IMR-90 (cell line): ENCODE data around the gene KLHL3. TPM values are rescaled to one million over a fixed set of nuclear protein-coding genes. Genes with fewer than 3 reads are reported as not detected.

Source experiments
- ATAC-seq: fragments of 200-7000 bp; cut with Tn5 transposase; 2 replicates; pipeline ENCODE4 v1.9.1; 2020; ENCODE audit warnings: low read depth, mild to moderate bottlenecking, moderate library complexity
- BruUV-seq: library from RNA; stranded (reverse); fragments of 400-500 nt; replicated peaks from 2 replicates; lab custom pipeline; 2021; lab: Mats Ljungman, UMichigan
- CTCF ChIA-PET: fragments of 300-600 bp; formaldehyde crosslinking; extraction: SDS; loops from one replicate; lab custom pipeline; 2021; ENCODE audit warnings: antibody characterized with exemption; lab: Yijun Ruan, JAX
- POLR2A ChIA-PET: fragments of 300-600 bp; sonication (Branson Sonifier 250); formaldehyde crosslinking; loops from one replicate; lab custom pipeline; 2022; ENCODE audit warnings: antibody characterized with exemption; ENCODE audit not compliant: unreplicated experiment; lab: Charles Lee
- DNase-seq: peaks from one replicate; pipeline ENCODE4 v3.0.0; 2013
- H2AFZ ChIP-seq: replicated peaks from 2 replicates; pipeline ENCODE3; 2013; ENCODE audit warnings: low read length, mild to moderate bottlenecking; ENCODE audit not compliant: poor library complexity
- H2AK5ac ChIP-seq: 2 replicates; pipeline ENCODE4 v1.6.1; 2013; ENCODE audit warnings: low read depth, low read length, inconsistent platforms
- H2AK9ac ChIP-seq: replicated peaks from 2 replicates; pipeline ENCODE3; 2013; ENCODE audit warnings: mild to moderate bottlenecking, low read depth, low read length, moderate library complexity; ENCODE audit not compliant: poor library complexity
- H2BK120ac ChIP-seq: 2 replicates; pipeline ENCODE4 v1.6.1; 2013; ENCODE audit warnings: low read depth, low read length, inconsistent platforms
- H2BK15ac ChIP-seq: 3 replicates; pipeline ENCODE4 v1.6.1; 2013; ENCODE audit warnings: low read depth, low read length, inconsistent platforms
- H2BK20ac ChIP-seq: 2 replicates; pipeline ENCODE4 v1.6.1; 2013; ENCODE audit warnings: low read depth, mild to moderate bottlenecking, inconsistent platforms, low read length, moderate library complexity
- H2BK5ac ChIP-seq: 2 replicates; pipeline ENCODE4 v1.6.1; 2013; ENCODE audit warnings: mild to moderate bottlenecking, low read depth, low read length, inconsistent platforms; ENCODE audit not compliant: poor library complexity, severe bottlenecking
- H3K14ac ChIP-seq: replicated peaks from 2 replicates; pipeline ENCODE4 v1.6.1; 2013; ENCODE audit warnings: low read depth, low read length, inconsistent platforms
- H3K18ac ChIP-seq: 2 replicates; pipeline ENCODE4 v1.6.1; 2013; ENCODE audit warnings: low read depth, low read length, control low read depth
- H3K23ac ChIP-seq: 2 replicates; pipeline ENCODE4 v1.6.1; 2013; ENCODE audit warnings: low read depth, low read length, inconsistent platforms
- H3K27ac ChIP-seq: 2 replicates; pipeline ENCODE4 v1.5.1; 2013; ENCODE audit warnings: mild to moderate bottlenecking, control low read depth, low read length; ENCODE audit not compliant: insufficient read depth
- H3K27me3 ChIP-seq: 2 replicates; pipeline ENCODE4 v1.6.1; 2013; ENCODE audit warnings: low read length; ENCODE audit not compliant: control insufficient read depth, insufficient read depth
- H3K36me3 ChIP-seq: 2 replicates; pipeline ENCODE4 v1.6.1; 2013; ENCODE audit warnings: low read length, mixed read lengths; ENCODE audit not compliant: control insufficient read depth, insufficient read depth
- H3K4ac ChIP-seq: 2 replicates; pipeline ENCODE4 v1.6.1; 2013; ENCODE audit warnings: low read depth, low read length, inconsistent platforms
- H3K4me1 ChIP-seq: 2 replicates; pipeline ENCODE4 v1.6.1; 2013; ENCODE audit warnings: low read length, mixed read lengths; ENCODE audit not compliant: control insufficient read depth, insufficient read depth
- H3K4me2 ChIP-seq: 2 replicates; pipeline ENCODE4 v1.6.1; 2013; ENCODE audit warnings: low read depth, mild to moderate bottlenecking, control low read depth, low read length, moderate library complexity
- H3K4me3 ChIP-seq: 2 replicates; pipeline ENCODE4 v1.5.1; 2013; ENCODE audit warnings: low read depth, mild to moderate bottlenecking, control low read depth, low read length, moderate library complexity; ENCODE audit not compliant: insufficient read depth
- H3K56ac ChIP-seq: 2 replicates; pipeline ENCODE4 v1.6.1; 2013; ENCODE audit warnings: low read length, inconsistent platforms; ENCODE audit not compliant: insufficient read depth; ENCODE audit errors: extremely low read depth
- H3K79me1 ChIP-seq, 2 experiments: 2 replicates each; pipeline ENCODE4 v1.6.1; 2013; ENCODE audit warnings: low read length in 2 of 2, inconsistent platforms in 1 of 2, low read depth in 1 of 2
- H3K9ac ChIP-seq: 2 replicates; pipeline ENCODE4 v1.6.1; 2013; ENCODE audit warnings: low read depth, low read length, control low read depth
- H3K9me1 ChIP-seq: 2 replicates; pipeline ENCODE4 v1.6.1; 2013; ENCODE audit warnings: low read length, inconsistent platforms; ENCODE audit not compliant: insufficient read depth
- H3K9me3 ChIP-seq: 2 replicates; pipeline ENCODE4 v1.6.1; 2013; ENCODE audit warnings: low read length; ENCODE audit not compliant: control insufficient read depth, insufficient read depth
- H4K20me1 ChIP-seq: 2 replicates; pipeline ENCODE4 v1.6.1; 2013; ENCODE audit warnings: low read length, inconsistent platforms; ENCODE audit not compliant: insufficient read depth
- H4K5ac ChIP-seq: 2 replicates; pipeline ENCODE4 v1.6.1; 2013; ENCODE audit warnings: mild to moderate bottlenecking, low read depth, low read length, control low read depth
- H4K8ac ChIP-seq, 2 experiments: 2 replicates each; pipeline ENCODE4 v1.6.1; 2013; ENCODE audit warnings: low read depth in 2 of 2, low read length in 2 of 2, control low read depth in 1 of 2, inconsistent platforms in 1 of 2
- H4K91ac ChIP-seq: 2 replicates; pipeline ENCODE4 v1.6.1; 2013; ENCODE audit warnings: low read depth, low read length, inconsistent platforms; ENCODE audit not compliant: insufficient read depth
- BHLHE40 ChIP-seq: fragments of 150-350 bp; IDR thresholded peaks from 2 replicates; pipeline ENCODE4 v1.6.1; 2016; ENCODE audit warnings: mild to moderate bottlenecking, low read depth, low read length
- CHD1 ChIP-seq: IDR thresholded peaks from 2 replicates; pipeline ENCODE4 v1.6.1; 2012; ENCODE audit warnings: low read depth, low read length, improper control_type of control experiment
- FOS ChIP-seq: fragments of 150-350 bp; IDR thresholded peaks from 2 replicates; pipeline ENCODE4 v1.6.1; 2016; ENCODE audit warnings: low read depth, low read length
- MAFK ChIP-seq: IDR thresholded peaks from 2 replicates; pipeline ENCODE4 v1.6.1; 2012; ENCODE audit warnings: low read depth, low read length, improper control_type of control experiment
- MAZ ChIP-seq: IDR thresholded peaks from 2 replicates; pipeline ENCODE4 v1.6.1; 2012; ENCODE audit warnings: low read depth, mild to moderate bottlenecking, low read length, improper control_type of control experiment, moderate library complexity, borderline replicate concordance
- POLR2A ChIP-seq: IDR thresholded peaks from 2 replicates; pipeline ENCODE4 v1.6.1; 2012; ENCODE audit warnings: mild to moderate bottlenecking, low read depth, low read length
- RAD21 ChIP-seq: IDR thresholded peaks from 2 replicates; pipeline ENCODE4 v1.6.1; 2012; ENCODE audit warnings: low read length, improper control_type of control experiment
- RCOR1 ChIP-seq: IDR thresholded peaks from 2 replicates; pipeline ENCODE4 v1.6.1; 2012; ENCODE audit warnings: mild to moderate bottlenecking, low read length, improper control_type of control experiment; ENCODE audit not compliant: insufficient replicate concordance
- dilution Hi-C: fragments of 300-500 bp; cut with HindIII; formaldehyde crosslinking; loops from one replicate; pipeline ENCODE4 v1.14.3; 2018; ENCODE audit warnings: low sequenced_read_pairs; ENCODE audit not compliant: unreplicated experiment
- in situ Hi-C: fragments of 300-500 bp; cut with MboI; formaldehyde crosslinking; loops from 3 replicates; pipeline ENCODE4 v1.14.3; 2019; ENCODE audit warnings: low sequenced_read_pairs, inconsistent platforms, mixed read lengths
- intact Hi-C: fragments of 100-400 bp; cut with micrococcal nuclease; formaldehyde crosslinking; loops from 2 replicates; pipeline ENCODE4 v1.10.0; 2022
- polyA plus RNA-seq, 3 experiments: library from polyadenylated mRNA; depleted of rRNA; stranded (reverse); fragments of >200 nt; gene quantifications; 2 replicates each; pipeline ENCODE4 v1.2.3, GENCODE V29; 2012; ENCODE audit warnings: low replicate concordance in 1 of 3
- total RNA-seq: library from RNA; depleted of rRNA; stranded (reverse); fragments of >200 nt; gene quantifications from 2 replicates; pipeline ENCODE4 v1.2.3, GENCODE V29; 2012
- TF ChIP-seq, protein P1 (sequence below): fragments of 150-350 bp; IDR thresholded peaks from 2 replicates; pipeline ENCODE4 v1.6.1; 2017; ENCODE audit warnings: mild to moderate bottlenecking, antibody characterized with exemption, low read length, low read depth
- TF ChIP-seq, protein P2 (sequence below): fragments of 150-350 bp; IDR thresholded peaks from 2 replicates; pipeline ENCODE4 v1.6.1; 2016; ENCODE audit warnings: low read depth, mild to moderate bottlenecking, low read length, moderate library complexity, borderline replicate concordance

KLHL3 gene
- total and polyA plus RNA-seq, 2 of the 4 experiments (the other 2 are of a cell fraction), result 2.3 to 4.1 TPM

DNA sequence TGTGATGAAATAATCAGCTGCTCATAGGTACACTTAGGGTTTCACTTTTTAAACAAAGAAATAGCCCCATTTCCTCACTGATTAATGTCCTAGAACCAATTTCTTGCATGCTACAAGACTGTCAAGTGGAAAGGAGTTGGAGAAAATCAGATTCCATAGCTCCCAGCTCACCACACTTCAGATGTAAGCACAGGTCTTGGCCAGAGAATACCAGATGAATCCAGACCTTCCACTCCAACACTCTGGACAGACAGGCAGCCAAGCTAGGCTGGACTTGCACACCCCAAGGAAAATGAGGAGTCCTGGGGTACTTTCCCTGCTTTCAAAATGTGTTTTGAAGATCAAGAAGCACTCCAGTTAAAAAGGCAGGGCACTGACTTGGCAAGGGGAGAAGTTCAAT, 68.5 kb downstream of the KLHL3 start:
- no peak overlapping the region for H3K27ac ChIP-seq
- H2AK9ac ChIP-seq, result no peak overlapping the region
- ATAC-seq (no peak; the same call in 1 of the 2 replicates), DNase-seq (peak; percentile 26)
- no peaks in the 10 kb centered on the region; the same call in 1 of the 2 replicates for H3K9me1 ChIP-seq
- no peak overlapping the region for H3K23ac ChIP-seq
- H3K9ac ChIP-seq, result no peak overlapping the region
- no peaks in the 10 kb centered on the region for H3K27me3 ChIP-seq
- no TSS peak for BruUV-seq
- dilution Hi-C loops (no loop called here), in situ Hi-C loops (no loop called here), intact Hi-C loops (no loop called here)
- H3K4me2 ChIP-seq, result no peak overlapping the region
- no peak overlapping the region for H2AFZ ChIP-seq
- H4K8ac ChIP-seq, result no peak overlapping the region
- H3K4ac ChIP-seq, result no peak overlapping the region
- ChIA-PET POLR2A (no interaction called here), CTCF (interaction anchor here (0.6 kb wide), 1 partner anchor 84 kb away, joined by 6 read pairs; no protein-coding TSS in a partner anchor)
- TF ChIP-seq MAZ, result no peak
- TF ChIP-seq FOS, result no peak
- no peak for TF ChIP-seq RAD21
- no peak for TF ChIP-seq CHD1
- TF ChIP-seq POLR2A, result no peak
- TF ChIP-seq, protein P1, sequence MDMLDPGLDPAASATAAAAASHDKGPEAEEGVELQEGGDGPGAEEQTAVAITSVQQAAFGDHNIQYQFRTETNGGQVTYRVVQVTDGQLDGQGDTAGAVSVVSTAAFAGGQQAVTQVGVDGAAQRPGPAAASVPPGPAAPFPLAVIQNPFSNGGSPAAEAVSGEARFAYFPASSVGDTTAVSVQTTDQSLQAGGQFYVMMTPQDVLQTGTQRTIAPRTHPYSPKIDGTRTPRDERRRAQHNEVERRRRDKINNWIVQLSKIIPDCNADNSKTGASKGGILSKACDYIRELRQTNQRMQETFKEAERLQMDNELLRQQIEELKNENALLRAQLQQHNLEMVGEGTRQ, result no peak
- TF ChIP-seq RCOR1, result no peak
- TF ChIP-seq, protein P2, sequence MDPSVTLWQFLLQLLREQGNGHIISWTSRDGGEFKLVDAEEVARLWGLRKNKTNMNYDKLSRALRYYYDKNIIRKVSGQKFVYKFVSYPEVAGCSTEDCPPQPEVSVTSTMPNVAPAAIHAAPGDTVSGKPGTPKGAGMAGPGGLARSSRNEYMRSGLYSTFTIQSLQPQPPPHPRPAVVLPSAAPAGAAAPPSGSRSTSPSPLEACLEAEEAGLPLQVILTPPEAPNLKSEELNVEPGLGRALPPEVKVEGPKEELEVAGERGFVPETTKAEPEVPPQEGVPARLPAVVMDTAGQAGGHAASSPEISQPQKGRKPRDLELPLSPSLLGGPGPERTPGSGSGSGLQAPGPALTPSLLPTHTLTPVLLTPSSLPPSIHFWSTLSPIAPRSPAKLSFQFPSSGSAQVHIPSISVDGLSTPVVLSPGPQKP, result no peak
- TF ChIP-seq MAFK, result no peak
- TF ChIP-seq BHLHE40, result no peak
- no peak overlapping the region for H3K4me3 ChIP-seq
- H3K36me3 ChIP-seq, result no peaks in the 10 kb centered on the region
- H2AK5ac ChIP-seq, result no peak overlapping the region
- no peak overlapping the region for H4K91ac ChIP-seq
- H2BK20ac ChIP-seq, result no peak overlapping the region
- no peak overlapping the region for H3K56ac ChIP-seq
- H3K4me1 ChIP-seq, result no peaks in the 10 kb centered on the region; the same call in 1 of the 2 replicates
- H4K20me1 ChIP-seq, result no peaks in the 10 kb centered on the region
- H3K79me1 ChIP-seq, result no peaks in the 10 kb centered on the region
- no peak overlapping the region for H2BK15ac ChIP-seq
- H3K18ac ChIP-seq, result no peak overlapping the region
- H2BK5ac ChIP-seq, result no peak overlapping the region
- H4K5ac ChIP-seq, result no peak overlapping the region
- H3K14ac ChIP-seq, result no peak overlapping the region
- H2BK120ac ChIP-seq, result no peak overlapping the region
- H3K9me3 ChIP-seq, result no peaks in the 10 kb centered on the region
